H1 (cell line): ENCODE measurements around the gene LBHD1. TPM values are rescaled to one million over a fixed set of nuclear protein-coding genes. Genes with fewer than 3 reads are reported as not detected.

Experiments
- CTCF ChIA-PET: fragments of 300-600 bp; sonication (Branson Sonifier 250); formaldehyde crosslinking; loops from one replicate; lab custom pipeline; 2021; ENCODE audit not compliant: partially characterized antibody; lab: Charles Lee
- POLR2A ChIA-PET: fragments of 300-600 bp; sonication (Branson Sonifier 250); formaldehyde crosslinking; loops from one replicate; lab custom pipeline; 2021; ENCODE audit warnings: inconsistent platforms; ENCODE audit not compliant: partially characterized antibody; lab: Charles Lee
- DNase-seq, 2 experiments: peaks; one replicate each; pipeline versions ENCODE4 v3.0.0 to v3.0.0-alpha.2; 2010 to 2022; ENCODE audit warnings: low spot score in 2 of 2, low read depth in 1 of 2, mixed read lengths in 1 of 2
- FAIRE-seq: peaks from 2 replicates; lab custom pipeline; 2011; peaks lifted over from hg19 to GRCh38; lab: Jason Lieb, UNC
- H2AFZ ChIP-seq: 2 replicates; pipeline ENCODE4 v1.8.1; 2012; ENCODE audit warnings: low read length, inconsistent platforms
- H2AK5ac ChIP-seq: 2 replicates; pipeline ENCODE4 v1.6.1; 2013; ENCODE audit warnings: low read depth, low read length
- H2BK120ac ChIP-seq: replicated peaks from 2 replicates; pipeline ENCODE3; 2013; ENCODE audit warnings: low read depth, low read length, inconsistent platforms
- H2BK12ac ChIP-seq: 2 replicates; pipeline ENCODE4 v1.6.1; 2013; ENCODE audit warnings: low read depth, low read length
- H2BK15ac ChIP-seq: 2 replicates; pipeline ENCODE4 v1.6.1; 2013; ENCODE audit warnings: low read length
- H2BK20ac ChIP-seq: 2 replicates; pipeline ENCODE4 v1.6.1; 2013; ENCODE audit warnings: low read length
- H2BK5ac ChIP-seq: 2 replicates; pipeline ENCODE4 v1.6.1; 2013; ENCODE audit warnings: low read depth, low read length
- H3K14ac ChIP-seq: 2 replicates; pipeline ENCODE4 v1.6.1; 2013; ENCODE audit warnings: inconsistent platforms; ENCODE audit not compliant: insufficient read length
- H3K18ac ChIP-seq: 2 replicates; pipeline ENCODE4 v1.6.1; 2013; ENCODE audit warnings: low read length; ENCODE audit errors: extremely low read depth
- H3K23ac ChIP-seq: 2 replicates; pipeline ENCODE4 v1.6.1; 2013; ENCODE audit warnings: inconsistent platforms; ENCODE audit not compliant: insufficient read length
- H3K23me2 ChIP-seq: 2 replicates; pipeline ENCODE4 v1.6.1; 2013; ENCODE audit warnings: low read depth, low read length
- H3K27ac ChIP-seq: 2 replicates; pipeline ENCODE4 v1.6.1; 2011; ENCODE audit warnings: low read depth, low read length, inconsistent platforms
- H3K27me3 ChIP-seq, 4 experiments: replicated peaks in 1 of 4; 1 replicate in 1 of 4; 2 replicates in 3 of 4; pipeline versions ENCODE4 v1.6.1 to v1.8.1; 2011 to 2013; ENCODE audit warnings: low read length in 3 of 4, mild to moderate bottlenecking in 3 of 4, inconsistent platforms in 2 of 4, mixed read lengths in 2 of 4, moderate library complexity in 1 of 4; ENCODE audit not compliant: control insufficient read depth in 3 of 4, insufficient read depth in 3 of 4; ENCODE audit errors: extremely low read depth in 1 of 4
- H3K36me3 ChIP-seq, 4 experiments: 2 replicates each; pipeline versions ENCODE4 v1.6.1 to v1.8.1; 2011 to 2013; ENCODE audit warnings: mild to moderate bottlenecking in 4 of 4, low read length in 3 of 4, moderate library complexity in 2 of 4, control low read depth in 1 of 4, inconsistent platforms in 1 of 4; ENCODE audit not compliant: insufficient read depth in 4 of 4, control insufficient read depth in 2 of 4
- H3K4ac ChIP-seq: replicated peaks from 2 replicates; pipeline ENCODE3; 2013; ENCODE audit warnings: low read length, low read depth, mixed read lengths, inconsistent platforms; ENCODE audit not compliant: insufficient read length
- H3K4me1 ChIP-seq, 4 experiments: replicated peaks in 1 of 4; 1 replicate in 1 of 4; 2 replicates in 3 of 4; pipeline versions ENCODE4 v1.6.1 to v1.8.1; 2011 to 2013; ENCODE audit warnings: low read length in 3 of 4, inconsistent platforms in 2 of 4, mixed read lengths in 1 of 4; ENCODE audit not compliant: insufficient read depth in 4 of 4, control insufficient read depth in 3 of 4
- H3K4me2 ChIP-seq, 2 experiments: 2 replicates each; pipeline versions ENCODE4 v1.6.1 to v1.8.1; 2011 to 2013; ENCODE audit warnings: low read depth in 2 of 2, low read length in 2 of 2, control low read depth in 1 of 2, inconsistent platforms in 1 of 2, mild to moderate bottlenecking in 1 of 2; ENCODE audit not compliant: insufficient read depth in 1 of 2
- H3K4me3 ChIP-seq, 4 experiments: fragments of 200-600, 300-600 bp in 1 of 4; sonication (generic), shearing (Covaris generic), sonication (Bioruptor Twin) in 1 of 4; 2 replicates each; pipeline versions ENCODE4 v1.5.1 to v1.8.1; 2011 to 2016; ENCODE audit warnings: low read length in 4 of 4, low read depth in 3 of 4, control low read depth in 2 of 4, inconsistent platforms in 2 of 4, mild to moderate bottlenecking in 2 of 4, mixed read lengths in 1 of 4, moderate library complexity in 1 of 4; ENCODE audit not compliant: insufficient read depth in 2 of 4; ENCODE audit errors: extremely low read depth in 1 of 4
- H3K56ac ChIP-seq: replicated peaks from 2 replicates; pipeline ENCODE3; 2013; ENCODE audit warnings: low read depth, mild to moderate bottlenecking, mixed read lengths, low read length, inconsistent platforms; ENCODE audit not compliant: insufficient read length
- H3K79me1 ChIP-seq: 2 replicates; pipeline ENCODE4 v1.6.1; 2013; ENCODE audit warnings: low read depth, low read length, control low read depth
- H3K79me2 ChIP-seq, 2 experiments: 2 replicates each; pipeline versions ENCODE4 v1.6.1 to v1.8.1; 2012 to 2013; ENCODE audit warnings: low read length in 2 of 2, mild to moderate bottlenecking in 2 of 2, inconsistent platforms in 1 of 2; ENCODE audit not compliant: insufficient read depth in 2 of 2, control insufficient read depth in 1 of 2
- H3K9ac ChIP-seq, 4 experiments: replicated peaks in 1 of 4; 1 replicate in 1 of 4; 2 replicates in 3 of 4; pipeline versions ENCODE4 v1.6.1 to v1.8.1; 2011 to 2013; ENCODE audit warnings: low read depth in 3 of 4, low read length in 3 of 4, control low read depth in 2 of 4, mild to moderate bottlenecking in 2 of 4, moderate library complexity in 2 of 4, inconsistent platforms in 1 of 4; ENCODE audit errors: extremely low read depth in 1 of 4
- H3K9me3 ChIP-seq, 2 experiments: 2 replicates each; pipeline versions ENCODE4 v1.6.1 to v1.8.1; 2012 to 2013; ENCODE audit warnings: mild to moderate bottlenecking in 2 of 2, moderate library complexity in 2 of 2, control low read depth in 1 of 2, inconsistent platforms in 1 of 2, low read depth in 1 of 2, low read length in 1 of 2, mixed read lengths in 1 of 2; ENCODE audit not compliant: insufficient read depth in 2 of 2
- H4K20me1 ChIP-seq, 2 experiments: replicated peaks in 1 of 2; 2 replicates each; pipeline versions ENCODE3 to v1.8.1; 2011 to 2013; ENCODE audit warnings: inconsistent platforms in 2 of 2, low read length in 2 of 2, mild to moderate bottlenecking in 1 of 2; ENCODE audit not compliant: insufficient read depth in 2 of 2, control insufficient read depth in 1 of 2
- H4K5ac ChIP-seq: 2 replicates; pipeline ENCODE4 v1.6.1; 2013; ENCODE audit warnings: low read length, low read depth, mixed read lengths, inconsistent platforms; ENCODE audit not compliant: insufficient read length
- H4K8ac ChIP-seq: 2 replicates; pipeline ENCODE4 v1.8.0; 2013; ENCODE audit warnings: mild to moderate bottlenecking, moderate library complexity, low read length, inconsistent platforms; ENCODE audit not compliant: insufficient read depth; ENCODE audit errors: extremely low read depth
- H4K91ac ChIP-seq: replicated peaks from 2 replicates; pipeline ENCODE3; 2013; ENCODE audit warnings: low read length, mixed read lengths, inconsistent platforms; ENCODE audit not compliant: insufficient read length
- CBX5 ChIP-seq: fragments of 300-800, 300-1000 bp; sonication (generic); IDR thresholded peaks from 2 replicates; pipeline ENCODE4 v1.7.1; 2016; ENCODE audit warnings: antibody characterized with exemption, low read length, low read depth
- CBX8 ChIP-seq: fragments of 300-800, 300-1000 bp; sonication (generic); IDR thresholded peaks from 2 replicates; pipeline ENCODE4 v1.7.1; 2016; ENCODE audit warnings: low read depth, low read length, borderline replicate concordance
- CREB1 ChIP-seq: IDR thresholded peaks from 2 replicates; pipeline ENCODE4 v1.6.1; 2012; ENCODE audit warnings: inconsistent platforms
- FOSL1 ChIP-seq: IDR thresholded peaks from 2 replicates; pipeline ENCODE4 v1.6.1; 2011; ENCODE audit warnings: mild to moderate bottlenecking, low read depth, low read length, moderate library complexity; ENCODE audit not compliant: insufficient read depth
- HDAC2 ChIP-seq, 2 experiments: fragments of 300-600 bp in 1 of 2; sonication (generic) in 1 of 2; IDR thresholded peaks; 2 replicates each; pipeline ENCODE4 v1.6.1; 2011 to 2012; ENCODE audit warnings: low read depth in 2 of 2, low read length in 2 of 2, mild to moderate bottlenecking in 2 of 2, moderate library complexity in 2 of 2, borderline replicate concordance in 1 of 2, inconsistent platforms in 1 of 2
- HDAC6 ChIP-seq: IDR thresholded peaks from one replicate; pipeline ENCODE4 v1.7.1; 2012; ENCODE audit warnings: low read depth, mild to moderate bottlenecking, inconsistent platforms, low read length, moderate library complexity
- JUN ChIP-seq: IDR thresholded peaks from 2 replicates; pipeline ENCODE4 v1.6.1; 2011; ENCODE audit warnings: low read depth, mild to moderate bottlenecking, improper control_type of control experiment, low read length
- POLR2A ChIP-seq, 2 experiments: IDR thresholded peaks; 1 replicate in 1 of 2; 2 replicates in 1 of 2; pipeline ENCODE4 v1.6.1; 2011; ENCODE audit warnings: low read depth in 2 of 2, low read length in 2 of 2, mild to moderate bottlenecking in 2 of 2; ENCODE audit errors: control extremely low read depth in 1 of 2
- SIX5 ChIP-seq: IDR thresholded peaks from 2 replicates; pipeline ENCODE4 v1.6.1; 2011; ENCODE audit warnings: mild to moderate bottlenecking, low read depth, low read length
- TAF1 ChIP-seq: IDR thresholded peaks from 2 replicates; pipeline ENCODE4 v1.6.1; 2011; ENCODE audit warnings: mild to moderate bottlenecking, low read depth, low read length
- TAF7 ChIP-seq: optimal IDR thresholded peaks from 2 replicates; pipeline ENCODE3; 2011; ENCODE audit warnings: low read depth, mild to moderate bottlenecking, inconsistent platforms, low read length, moderate library complexity, borderline replicate concordance
- WGBS, 2 experiments: shearing (Covaris generic) in 1 of 2; methylation state at CpG; one replicate each; pipeline versions ENCODE4 v1.1.6 to v1.1.7; 2013 to 2015; ENCODE audit warnings: low lambda C conversion rate in 2 of 2, mixed read lengths in 2 of 2, inconsistent platforms in 1 of 2, low coverage in 1 of 2, missing lambda C conversion rate in 1 of 2; ENCODE audit not compliant: insufficient replicate concordance in 2 of 2, insufficient coverage in 1 of 2, insufficient read length in 1 of 2; ENCODE audit errors: extremely low coverage in 1 of 2, missing lambda C conversion rate in 1 of 2; 5-methylcytosine and 5-hydroxymethylcytosine counted together
- polyA plus RNA-seq, 7 experiments: library from polyadenylated mRNA; depleted of rRNA in 3 of 7; stranded (reverse) in 5 of 7; unstranded in 2 of 7; fragments of >200 nt in 5 of 7; fragments of 200-250 nt in 2 of 7; gene quantifications; 1 replicate in 5 of 7; 2 replicates in 1 of 7; 4 replicates in 1 of 7; pipeline versions ENCODE4 v1.2.1 to v1.2.3, GENCODE V29; 2011 to 2013; ENCODE audit warnings: missing spikeins in 2 of 7, mixed read lengths in 2 of 7
- total RNA-seq: library from RNA; stranded (reverse); fragmentation: NEBNext Ultra II Directional; extraction: Animal tissue kit (Norgen Biotek cat#: 25700); gene quantifications from 2 replicates; pipeline ENCODE4 v1.2.1, GENCODE V29; 2021

Gene LBHD1
- total and polyA plus RNA-seq, 2 of the 8 experiments (the other 6 are each of a cell fraction or from before 2014, with no cell fraction given) = 2.3 to 5.2 TPM

GRCh38 chr11:62621567-62622470, 50.2 kb downstream of the LBHD1 start, which contains the start of gene B3GAT3:
Gene B3GAT3 (minus strand): TSS chr11:62621986. CDS start chr11:62621947, 39 bp downstream.
- H3K36me3 ChIP-seq = peaks cover 14 to 19% (median 16%) of the 10 kb centered on the region in 4 experiments
- H3K4me2 ChIP-seq = peak within 1 kb of the TSS; percentile 66 to 68
- H2BK15ac ChIP-seq = no peak within 1 kb of the TSS
- H4K91ac ChIP-seq = peak within 1 kb of the TSS; percentile 44
- no peak within 1 kb of the TSS for H3K14ac ChIP-seq
- peak within 1 kb of the TSS; percentile 86; the same call in 1 of the 2 replicates for H4K8ac ChIP-seq
- WGBS, 2 experiments = 4% methylated on average over 64 of the region's 77 CpGs; no CpG with 5 or more reads in 1 of the 2 experiments
- peak within 1 kb of the TSS; percentile 83 for H3K18ac ChIP-seq
- H2BK120ac ChIP-seq = no peak within 1 kb of the TSS
- H3K27me3 ChIP-seq = no peaks in the 10 kb centered on the region
- H3K4ac ChIP-seq = no peak within 1 kb of the TSS
- peak within 1 kb of the TSS; percentile 51 to 82 (median 77) for H3K9ac ChIP-seq
- no peak within 1 kb of the TSS for H2BK20ac ChIP-seq
- no peak within 1 kb of the TSS for H2AFZ ChIP-seq
- H3K79me2 ChIP-seq = no peaks in the 10 kb centered on the region
- H3K4me3 ChIP-seq = peak within 1 kb of the TSS; percentile 59 to 87 (median 83)
- H3K79me1 ChIP-seq = no peaks in the 10 kb centered on the region
- H2AK5ac ChIP-seq = no peak within 1 kb of the TSS
- H4K20me1 ChIP-seq = peaks cover 0 to 3% of the 10 kb centered on the region in 2 experiments
- peak within 1 kb of the TSS; percentile 71; the same call in 1 of the 2 replicates for H2BK5ac ChIP-seq
- H2BK12ac ChIP-seq = 0 out of 2 replicates have a peak within 1 kb of the TSS, but pooled peaks have one; percentile 27
- POLR2A ChIA-PET = interaction anchor here (0.8 to 8.6 kb wide), 42 partner anchors 9 to 260 kb away, joined by 3 to 83 read pairs (median 4); partner anchors contain the start of genes BSCL2, C11orf98, CSKMT and EEF1G
- peaks cover 0 to 5% (median 0%) of the 10 kb centered on the region in 4 experiments; a peak in 1 of 7 replicates for H3K4me1 ChIP-seq
- peaks cover 4% of the 10 kb centered on the region; the same call in 1 of the 2 replicates for H3K23me2 ChIP-seq
- FAIRE-seq = no peak
- peak within 1 kb of the TSS; percentile 46 for H3K27ac ChIP-seq
- DNase-seq = peak; percentile 97 to 98
- H4K5ac ChIP-seq = peak within 1 kb of the TSS; percentile 48
- H3K56ac ChIP-seq = peak within 1 kb of the TSS; percentile 43
- no peaks in the 10 kb centered on the region for H3K9me3 ChIP-seq
- no peak within 1 kb of the TSS for H3K23ac ChIP-seq
- CTCF ChIA-PET = interaction anchor here (0.6 to 3.5 kb wide), 13 partner anchors 9 to 227 kb away, joined by 3 to 25 read pairs (median 4); partner anchors contain the start of genes C11orf98, CSKMT, EML3 and ROM1
- TF ChIP-seq CBX8 = no peak
- TF ChIP-seq HDAC2 (IDR thresholded peaks at IDR 0.05; ENCODE audit: borderline replicate concordance in 1 of 2, low read depth in 2 of 2, low read length in 2 of 2) = peak in 1 of 2 experiments; percentile 35; a peak in 1 of 4 replicates
- TF ChIP-seq POLR2A (IDR thresholded peaks at IDR 0.05; ENCODE audit: control extremely low read depth in 1 of 2, low read depth in 2 of 2, low read length in 2 of 2) = peak in 1 of 2 experiments; percentile 96; a peak in 2 of 3 replicates
- TF ChIP-seq TAF7 = no peak
- TF ChIP-seq HDAC6 = no peak
- TF ChIP-seq JUN = peak; percentile 85
- TF ChIP-seq TAF1 = peak; percentile 81
- TF ChIP-seq SIX5 = no peak
- TF ChIP-seq FOSL1 = no peak
- no peak for TF ChIP-seq CBX5
- peak; percentile 93 for TF ChIP-seq CREB1
